Gastroesophageal sphincter (tissue), 3 donors: ENCODE measurements around the gene SPATA16.

Experiments used
- POLR2A ChIP-seq, 2 donors: fragments of 450-650 bp; IDR thresholded peaks; one replicate each; pipeline ENCODE4 v1.6.1; 2017; ENCODE audit warnings: antibody characterized with exemption in 2 of 2, mild to moderate bottlenecking in 2 of 2, moderate library complexity in 1 of 2
- POLR2AphosphoS5 ChIP-seq: sonication (generic); formaldehyde crosslinking; IDR thresholded peaks from one replicate; pipeline ENCODE4 v1.6.1; 2017; ENCODE audit warnings: antibody characterized with exemption
- TF ChIP-seq, protein P1 (sequence below), 4 experiments: fragments of 200-600 bp in 2 of 4; fragments of 450-650 bp in 2 of 4; sonication (generic) in 1 of 4; IDR thresholded peaks; one replicate each; pipeline ENCODE4 v1.5.1; 2017 to 2019; ENCODE audit warnings: antibody characterized with exemption in 4 of 4, mild to moderate bottlenecking in 2 of 4, moderate library complexity in 2 of 4

DNA sequence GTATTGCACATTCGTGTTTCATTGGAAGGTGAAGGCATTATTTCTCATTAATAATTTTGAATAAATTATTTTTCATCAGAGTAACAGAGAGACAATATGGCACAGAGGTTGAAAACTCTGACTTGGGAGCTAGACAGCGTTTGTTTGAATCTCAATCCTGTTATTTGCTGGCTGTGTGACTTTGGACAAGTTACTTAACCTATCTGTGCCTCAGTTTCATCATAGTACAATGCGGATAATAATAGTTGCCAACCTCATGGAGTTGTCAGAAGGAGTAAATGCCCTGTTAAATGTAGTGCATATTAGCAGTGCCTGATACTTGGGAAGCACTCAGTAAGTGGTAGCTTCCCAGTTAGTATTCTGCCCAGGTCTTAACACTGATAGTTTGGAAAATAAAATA lies 151.7 kb downstream of the SPATA16 start:
- TF ChIP-seq POLR2A (IDR thresholded peaks at IDR 0.05) (no peak), POLR2AphosphoS5 (no peak)
- TF ChIP-seq, protein P1, sequence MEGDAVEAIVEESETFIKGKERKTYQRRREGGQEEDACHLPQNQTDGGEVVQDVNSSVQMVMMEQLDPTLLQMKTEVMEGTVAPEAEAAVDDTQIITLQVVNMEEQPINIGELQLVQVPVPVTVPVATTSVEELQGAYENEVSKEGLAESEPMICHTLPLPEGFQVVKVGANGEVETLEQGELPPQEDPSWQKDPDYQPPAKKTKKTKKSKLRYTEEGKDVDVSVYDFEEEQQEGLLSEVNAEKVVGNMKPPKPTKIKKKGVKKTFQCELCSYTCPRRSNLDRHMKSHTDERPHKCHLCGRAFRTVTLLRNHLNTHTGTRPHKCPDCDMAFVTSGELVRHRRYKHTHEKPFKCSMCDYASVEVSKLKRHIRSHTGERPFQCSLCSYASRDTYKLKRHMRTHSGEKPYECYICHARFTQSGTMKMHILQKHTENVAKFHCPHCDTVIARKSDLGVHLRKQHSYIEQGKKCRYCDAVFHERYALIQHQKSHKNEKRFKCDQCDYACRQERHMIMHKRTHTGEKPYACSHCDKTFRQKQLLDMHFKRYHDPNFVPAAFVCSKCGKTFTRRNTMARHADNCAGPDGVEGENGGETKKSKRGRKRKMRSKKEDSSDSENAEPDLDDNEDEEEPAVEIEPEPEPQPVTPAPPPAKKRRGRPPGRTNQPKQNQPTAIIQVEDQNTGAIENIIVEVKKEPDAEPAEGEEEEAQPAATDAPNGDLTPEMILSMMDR (IDR thresholded peaks at IDR 0.05) = no peak
